NT2/D1 (cell line): ENCODE data around the gene GUCA2A.

ENCODE experiments used
- DNase-seq: peaks from one replicate; pipeline ENCODE4 v3.0.0-alpha.2; 2011; ENCODE audit warnings: low read depth, low spot score
- H3K27me3 ChIP-seq: 2 replicates; pipeline ENCODE4 v1.6.0; 2011; ENCODE audit warnings: mild to moderate bottlenecking; ENCODE audit not compliant: insufficient read length, insufficient read depth
- H3K36me3 ChIP-seq: 2 replicates; pipeline ENCODE4 v1.6.1; 2011; ENCODE audit warnings: mild to moderate bottlenecking, low read length, mixed read lengths; ENCODE audit not compliant: insufficient read depth, insufficient read length
- H3K4me1 ChIP-seq: 2 replicates; pipeline ENCODE4 v1.5.1; 2011; ENCODE audit not compliant: insufficient read depth, insufficient read length
- H3K4me3 ChIP-seq: 2 replicates; pipeline ENCODE4 v1.5.1; 2011; ENCODE audit warnings: low read depth; ENCODE audit not compliant: insufficient read length
- H3K9ac ChIP-seq: 2 replicates; pipeline ENCODE4 v1.6.0; 2011; ENCODE audit warnings: low read depth; ENCODE audit not compliant: insufficient read length
- H3K9me3 ChIP-seq: 2 replicates; pipeline ENCODE4 v1.5.1; 2011; ENCODE audit warnings: mild to moderate bottlenecking, low read length; ENCODE audit not compliant: insufficient read depth
- SUZ12 ChIP-seq: IDR thresholded peaks from 2 replicates; pipeline ENCODE4 v1.6.1; 2011; ENCODE audit not compliant: insufficient read length, insufficient read depth; ENCODE audit errors: extremely low read depth
- YY1 ChIP-seq: IDR thresholded peaks from 2 replicates; pipeline ENCODE4 v1.6.1; 2011; ENCODE audit not compliant: insufficient read length, insufficient read depth
- ZNF274 ChIP-seq: IDR thresholded peaks from 2 replicates; pipeline ENCODE4 v1.6.1; 2011; ENCODE audit warnings: mild to moderate bottlenecking, low read depth, low read length

The GUCA2A gene

GRCh38 chr1:42128964-42129363 lies 35.6 kb downstream of the GUCA2A start:
- no peaks in the 10 kb centered on the region for H3K9me3 ChIP-seq
- TF ChIP-seq SUZ12 = no peak
- TF ChIP-seq ZNF274 = no peak
- TF ChIP-seq YY1 = no peak
- H3K4me3 ChIP-seq = no peak overlapping the region
- H3K4me1 ChIP-seq = no peaks in the 10 kb centered on the region
- no peak overlapping the region for H3K9ac ChIP-seq
- no peak for DNase-seq
- no peaks in the 10 kb centered on the region for H3K36me3 ChIP-seq
- H3K27me3 ChIP-seq = no peaks in the 10 kb centered on the region

- Histone ChIP-seq H3K4me1 (no peaks in the 10 kb centered on the region), H3K9ac (no peak overlapping the region), H3K4me3 (no peak overlapping the region), H3K27me3 (no peaks in the 10 kb centered on the region), H3K9me3 (no peaks in the 10 kb centered on the region), H3K36me3 (no peaks in the 10 kb centered on the region)
- no peak for DNase-seq
- TF ChIP-seq ZNF274 (no peak), YY1 (no peak), SUZ12 (no peak)
Observed at GRCh38 chr1:42128499-42128898, 36.0 kb downstream of the GUCA2A start.

- Histone ChIP-seq H3K27me3 (no peaks in the 10 kb centered on the region), H3K4me3 (no peak overlapping the region), H3K9ac (no peak overlapping the region), H3K9me3 (no peaks in the 10 kb centered on the region), H3K36me3 (no peaks in the 10 kb centered on the region), H3K4me1 (no peaks in the 10 kb centered on the region)
- DNase-seq = no peak
- TF ChIP-seq YY1 (no peak), ZNF274 (no peak), SUZ12 (no peak)
Observed at GRCh38 chr1:42127767-42128166, 36.8 kb downstream of the GUCA2A start.

- TF ChIP-seq SUZ12 = no peak
- TF ChIP-seq YY1 = no peak
- no peak for TF ChIP-seq ZNF274
- no peak for DNase-seq
- no peak overlapping the region for H3K4me3 ChIP-seq
- H3K36me3 ChIP-seq = no peaks in the 10 kb centered on the region
- no peak overlapping the region for H3K9ac ChIP-seq
- no peaks in the 10 kb centered on the region for H3K9me3 ChIP-seq
- no peaks in the 10 kb centered on the region for H3K27me3 ChIP-seq
- no peaks in the 10 kb centered on the region for H3K4me1 ChIP-seq
Observed at GRCh38 chr1:42125552-42125951, 39.0 kb downstream of the GUCA2A start.

GRCh38 chr1:42122408-42122807 lies 42.1 kb downstream of the GUCA2A start:
- H3K27me3 ChIP-seq = no peaks in the 10 kb centered on the region
- no peaks in the 10 kb centered on the region for H3K4me1 ChIP-seq
- H3K4me3 ChIP-seq = no peak overlapping the region
- H3K9me3 ChIP-seq = no peaks in the 10 kb centered on the region
- no peaks in the 10 kb centered on the region for H3K36me3 ChIP-seq
- H3K9ac ChIP-seq = no peak overlapping the region
- DNase-seq = no peak
- TF ChIP-seq SUZ12 = no peak
- no peak for TF ChIP-seq YY1
- TF ChIP-seq ZNF274 = no peak

GRCh38 chr1:42118125-42118524 lies 46.4 kb downstream of the GUCA2A start:
- Histone ChIP-seq H3K9ac (no peak overlapping the region), H3K4me1 (no peaks in the 10 kb centered on the region), H3K27me3 (no peaks in the 10 kb centered on the region), H3K9me3 (no peaks in the 10 kb centered on the region), H3K36me3 (no peaks in the 10 kb centered on the region), H3K4me3 (no peak overlapping the region)
- TF ChIP-seq SUZ12 = no peak
- no peak for TF ChIP-seq ZNF274
- no peak for TF ChIP-seq YY1
- no peak for DNase-seq

- Histone ChIP-seq H3K9ac (no peak overlapping the region), H3K27me3 (no peaks in the 10 kb centered on the region), H3K9me3 (no peaks in the 10 kb centered on the region), H3K4me1 (no peaks in the 10 kb centered on the region), H3K4me3 (no peak overlapping the region), H3K36me3 (no peaks in the 10 kb centered on the region)
- DNase-seq = peak; percentile 38
- TF ChIP-seq ZNF274 (no peak), SUZ12 (no peak), YY1 (no peak)
Observed at GRCh38 chr1:42117214-42117613, 47.3 kb downstream of the GUCA2A start.

GRCh38 chr1:42114229-42114628 lies 50.3 kb downstream of the GUCA2A start:
- Histone ChIP-seq H3K9me3 (no peaks in the 10 kb centered on the region), H3K9ac (no peak overlapping the region), H3K36me3 (no peaks in the 10 kb centered on the region), H3K27me3 (no peaks in the 10 kb centered on the region), H3K4me1 (no peaks in the 10 kb centered on the region), H3K4me3 (no peak overlapping the region)
- DNase-seq = no peak
- TF ChIP-seq ZNF274 (no peak), YY1 (no peak), SUZ12 (no peak)
